ENCODE data around the gene PRUNE1.

The PRUNE1 gene

GRCh38 chr1:151009674-151010345 lies 1.6 kb downstream of the PRUNE1 start:
- Histone ChIP-seq H3K4me3 (ENCODE audit: low read depth in 1 of 2, low read length in 2 of 2) (peak overlapping the region in 1 of 2 donors; percentile 98), H3K9ac (ENCODE audit: low read length) (no peak overlapping the region), H3K36me3 (ENCODE audit: insufficient read depth, low read length) (peaks cover 3% of the 10 kb centered on the region), H3K27ac (ENCODE audit: low read depth, low read length) (no peak overlapping the region), H3K9me3 (ENCODE audit: low read length) (no peaks in the 10 kb centered on the region), H3K4me1 (ENCODE audit: insufficient read depth, low read length) (peaks cover 37% of the 10 kb centered on the region), H3K27me3 (ENCODE audit: control insufficient read depth in 1 of 2, insufficient read depth in 2 of 2, low read length in 2 of 2) (no peaks in the 10 kb centered on the region)

DNA sequence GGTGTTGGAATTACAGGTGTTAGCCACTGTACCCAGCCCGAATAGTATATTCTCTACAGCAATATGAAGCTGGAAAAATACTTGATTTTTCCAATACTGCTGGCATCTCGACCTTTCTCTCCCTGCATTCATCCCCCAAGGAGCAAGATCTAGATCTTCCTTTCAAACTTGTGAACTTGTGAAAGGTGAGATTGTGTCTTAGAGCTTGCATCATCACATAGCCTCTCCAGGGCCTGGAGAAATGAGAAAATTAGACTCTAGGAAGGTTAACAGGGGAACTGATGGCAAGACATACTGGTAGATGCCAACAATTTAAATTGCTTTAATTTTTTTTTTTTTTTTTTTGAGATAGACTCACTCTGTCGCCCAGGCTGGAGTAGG lies 2.1 kb downstream of the PRUNE1 start:
- Histone ChIP-seq H3K4me3 (ENCODE audit: low read depth in 1 of 2, low read length in 2 of 2) (no peak overlapping the region), H3K36me3 (ENCODE audit: insufficient read depth, low read length) (peaks cover 3% of the 10 kb centered on the region), H3K27ac (ENCODE audit: low read depth, low read length) (no peak overlapping the region), H3K27me3 (ENCODE audit: control insufficient read depth in 1 of 2, insufficient read depth in 2 of 2, low read length in 2 of 2) (no peaks in the 10 kb centered on the region), H3K4me1 (ENCODE audit: insufficient read depth, low read length) (peaks cover 37% of the 10 kb centered on the region), H3K9ac (ENCODE audit: low read length) (no peak overlapping the region), H3K9me3 (ENCODE audit: low read length) (no peaks in the 10 kb centered on the region)

GRCh38 chr1:151011154-151011850 lies 3.1 kb downstream of the PRUNE1 start:
- Histone ChIP-seq H3K4me1 (ENCODE audit: insufficient read depth, low read length) (peaks cover 37% of the 10 kb centered on the region), H3K9ac (ENCODE audit: low read length) (no peak overlapping the region), H3K4me3 (ENCODE audit: low read depth in 1 of 2, low read length in 2 of 2) (no peak overlapping the region), H3K27me3 (ENCODE audit: control insufficient read depth in 1 of 2, insufficient read depth in 2 of 2, low read length in 2 of 2) (no peaks in the 10 kb centered on the region), H3K9me3 (ENCODE audit: low read length) (no peaks in the 10 kb centered on the region), H3K27ac (ENCODE audit: low read depth, low read length) (no peak overlapping the region), H3K36me3 (ENCODE audit: insufficient read depth, low read length) (peaks cover 3% of the 10 kb centered on the region)

DNA sequence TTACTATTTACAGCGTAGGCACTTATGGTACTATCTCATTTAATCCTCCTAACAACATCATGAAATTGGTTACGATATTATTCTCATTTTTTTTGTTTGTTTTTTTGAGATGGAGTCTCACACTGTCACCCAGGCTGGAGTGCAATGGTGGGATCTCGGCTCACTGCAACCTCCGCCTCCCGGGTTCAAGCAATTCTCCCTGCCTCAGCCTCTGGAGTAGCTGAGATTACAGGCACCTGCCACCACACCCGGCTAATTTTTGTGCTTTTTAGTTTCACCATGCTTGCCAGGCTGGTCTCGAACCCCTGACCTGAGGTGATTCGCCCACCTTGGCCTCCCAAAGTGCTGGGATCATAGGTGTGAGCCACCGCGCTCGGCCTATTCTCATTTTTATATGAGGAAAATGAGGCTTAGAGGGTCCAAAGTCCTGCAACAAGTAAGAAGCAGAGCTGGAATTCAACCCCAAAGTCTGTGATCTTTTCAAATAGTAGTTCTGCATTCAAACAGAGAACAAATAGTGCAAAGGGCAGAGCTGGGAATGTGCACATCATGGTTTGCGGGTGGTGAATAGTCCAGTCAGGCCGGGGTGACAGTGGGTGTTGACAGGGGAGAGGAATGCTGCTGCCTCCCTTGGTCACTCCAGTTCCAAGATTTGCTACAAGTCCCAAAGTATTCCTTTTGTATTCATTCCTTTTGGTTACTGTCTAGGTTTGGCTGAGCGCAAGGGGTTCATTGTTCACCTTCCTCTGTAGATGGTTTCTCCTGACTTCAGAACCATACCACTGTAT lies 4.6 kb downstream of the PRUNE1 start:
- H3K4me1 ChIP-seq (ENCODE audit: insufficient read depth, low read length): peaks cover 25% of the 10 kb centered on the region
- H3K36me3 ChIP-seq (ENCODE audit: insufficient read depth, low read length): peaks cover 5% of the 10 kb centered on the region
- no peak overlapping the region for H3K9ac ChIP-seq (ENCODE audit: low read length)
- H3K4me3 ChIP-seq (ENCODE audit: low read depth in 1 of 2, low read length in 2 of 2): no peak overlapping the region
- H3K9me3 ChIP-seq (ENCODE audit: low read length): no peaks in the 10 kb centered on the region
- H3K27ac ChIP-seq (ENCODE audit: low read depth, low read length): peak overlapping the region; percentile 70
- no peaks in the 10 kb centered on the region for H3K27me3 ChIP-seq (ENCODE audit: control insufficient read depth in 1 of 2, insufficient read depth in 2 of 2, low read length in 2 of 2)

GRCh38 chr1:151013518-151013917 lies 5.3 kb downstream of the PRUNE1 start:
- Histone ChIP-seq H3K27me3 (ENCODE audit: control insufficient read depth in 1 of 2, insufficient read depth in 2 of 2, low read length in 2 of 2) (no peaks in the 10 kb centered on the region), H3K4me1 (ENCODE audit: insufficient read depth, low read length) (peaks cover 24% of the 10 kb centered on the region), H3K36me3 (ENCODE audit: insufficient read depth, low read length) (peaks cover 7% of the 10 kb centered on the region), H3K9me3 (ENCODE audit: low read length) (no peaks in the 10 kb centered on the region), H3K27ac (ENCODE audit: low read depth, low read length) (peak overlapping the region; percentile 70), H3K4me3 (ENCODE audit: low read depth in 1 of 2, low read length in 2 of 2) (no peak overlapping the region), H3K9ac (ENCODE audit: low read length) (no peak overlapping the region)

DNA sequence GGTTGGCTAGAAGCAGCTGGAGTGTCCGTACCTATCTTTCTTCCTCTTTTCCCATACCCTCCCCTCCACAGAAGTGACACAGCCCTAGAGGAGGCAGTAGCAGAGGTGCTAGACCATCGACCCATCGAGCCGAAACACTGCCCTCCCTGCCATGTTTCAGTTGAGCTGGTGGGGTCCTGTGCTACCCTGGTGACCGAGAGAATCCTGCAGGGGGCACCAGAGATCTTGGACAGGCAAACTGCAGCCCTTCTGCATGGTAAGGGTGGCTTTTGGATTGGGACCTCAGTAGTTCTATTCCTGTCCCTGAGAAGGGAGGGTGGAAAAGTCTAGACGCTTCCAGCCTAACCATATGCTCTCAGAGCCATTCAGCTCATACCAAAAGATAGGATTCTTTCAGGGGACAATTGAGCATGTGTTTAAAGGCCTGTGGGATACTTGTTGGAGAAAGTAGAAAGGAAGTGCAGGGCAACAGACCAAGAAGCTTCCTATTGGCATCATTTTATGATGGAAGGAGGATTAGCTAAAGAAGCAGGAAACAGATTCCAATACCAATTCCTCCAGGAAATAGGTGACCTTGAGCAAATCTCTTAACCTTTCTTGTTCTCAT lies 16.4 kb downstream of the PRUNE1 start:
- Histone ChIP-seq H3K27me3 (ENCODE audit: control insufficient read depth in 1 of 2, insufficient read depth in 2 of 2, low read length in 2 of 2) (no peaks in the 10 kb centered on the region), H3K4me3 (ENCODE audit: low read depth in 1 of 2, low read length in 2 of 2) (no peak overlapping the region), H3K9me3 (ENCODE audit: low read length) (no peaks in the 10 kb centered on the region), H3K36me3 (ENCODE audit: insufficient read depth, low read length) (peaks cover 30% of the 10 kb centered on the region), H3K9ac (ENCODE audit: low read length) (no peak overlapping the region), H3K4me1 (ENCODE audit: insufficient read depth, low read length) (peaks cover 8% of the 10 kb centered on the region), H3K27ac (ENCODE audit: low read depth, low read length) (no peak overlapping the region)

GRCh38 chr1:151026460-151026859 lies 18.2 kb downstream of the PRUNE1 start:
- Histone ChIP-seq H3K27ac (ENCODE audit: low read depth, low read length) (no peak overlapping the region), H3K4me1 (ENCODE audit: insufficient read depth, low read length) (peaks cover 8% of the 10 kb centered on the region), H3K9ac (ENCODE audit: low read length) (no peak overlapping the region), H3K9me3 (ENCODE audit: low read length) (no peaks in the 10 kb centered on the region), H3K4me3 (ENCODE audit: low read depth in 1 of 2, low read length in 2 of 2) (no peak overlapping the region), H3K27me3 (ENCODE audit: control insufficient read depth in 1 of 2, insufficient read depth in 2 of 2, low read length in 2 of 2) (no peaks in the 10 kb centered on the region), H3K36me3 (ENCODE audit: insufficient read depth, low read length) (peaks cover 39% of the 10 kb centered on the region)

- Histone ChIP-seq H3K4me1 (ENCODE audit: insufficient read depth, low read length) (no peaks in the 10 kb centered on the region), H3K27ac (ENCODE audit: low read depth, low read length) (no peak overlapping the region), H3K4me3 (ENCODE audit: low read depth in 1 of 2, low read length in 2 of 2) (no peak overlapping the region), H3K9ac (ENCODE audit: low read length) (no peak overlapping the region), H3K27me3 (ENCODE audit: control insufficient read depth in 1 of 2, insufficient read depth in 2 of 2, low read length in 2 of 2) (no peaks in the 10 kb centered on the region), H3K36me3 (ENCODE audit: insufficient read depth, low read length) (peaks cover 43% of the 10 kb centered on the region), H3K9me3 (ENCODE audit: low read length) (no peaks in the 10 kb centered on the region)
These were observed 23.9 kb downstream of the PRUNE1 start for GRCh38 chr1:151032164-151032563.

DNA sequence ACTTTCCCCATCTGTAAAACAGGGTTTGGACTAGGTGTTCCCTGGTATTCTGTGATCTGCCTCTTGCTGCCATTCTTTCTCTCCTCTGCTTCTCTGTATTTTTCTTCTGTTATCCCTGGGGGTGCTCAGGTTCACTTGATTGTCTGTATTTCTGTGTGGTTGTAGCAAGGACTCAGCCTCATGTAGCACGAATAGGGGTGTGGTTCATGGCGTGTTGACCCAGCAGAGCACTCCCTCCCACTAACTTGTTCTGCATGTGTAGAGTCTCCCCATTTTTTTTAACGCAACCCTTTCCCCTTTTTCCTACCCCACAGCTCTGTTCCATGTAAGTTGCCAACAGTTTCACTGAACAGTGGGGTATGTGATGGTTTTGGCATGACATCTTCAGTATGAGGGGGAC lies 26.9 kb downstream of the PRUNE1 start:
- no peak overlapping the region for H3K9ac ChIP-seq (ENCODE audit: low read length)
- no peaks in the 10 kb centered on the region for H3K9me3 ChIP-seq (ENCODE audit: low read length)
- H3K4me1 ChIP-seq (ENCODE audit: insufficient read depth, low read length): no peaks in the 10 kb centered on the region
- peaks cover 25% of the 10 kb centered on the region for H3K36me3 ChIP-seq (ENCODE audit: insufficient read depth, low read length)
- H3K27ac ChIP-seq (ENCODE audit: low read depth, low read length): no peak overlapping the region
- H3K4me3 ChIP-seq (ENCODE audit: low read depth in 1 of 2, low read length in 2 of 2): no peak overlapping the region
- H3K27me3 ChIP-seq (ENCODE audit: control insufficient read depth in 1 of 2, insufficient read depth in 2 of 2, low read length in 2 of 2): no peaks in the 10 kb centered on the region

DNA sequence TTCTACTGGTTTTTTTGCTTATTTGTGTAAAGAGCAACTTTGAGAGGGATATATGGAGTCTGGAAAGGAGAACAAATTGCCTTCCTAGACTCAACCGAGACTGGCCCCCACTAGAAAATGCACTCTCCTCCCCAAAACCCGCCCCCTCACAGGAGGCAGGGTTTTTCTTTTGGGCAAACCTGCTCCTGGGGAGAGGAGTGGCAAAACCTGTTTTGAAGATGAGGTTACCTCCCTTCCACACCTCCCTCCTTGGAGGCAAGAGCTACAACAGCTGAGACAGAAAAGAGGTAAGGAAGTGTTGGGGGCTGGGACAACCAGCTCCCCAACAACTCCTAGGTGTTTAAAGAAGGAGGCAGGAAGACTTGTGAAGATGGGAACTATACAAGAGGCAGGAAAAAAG lies 28.1 kb downstream of the PRUNE1 start, which contains the start of gene BNIPL:
TSS of gene BNIPL (plus strand) at position 231 of the 400 bp plus-strand sequence. CDS start at position 371, 140 bp downstream.
- no peaks in the 10 kb centered on the region for H3K9me3 ChIP-seq (ENCODE audit: low read length)
- no peaks in the 10 kb centered on the region for H3K4me1 ChIP-seq (ENCODE audit: insufficient read depth, low read length)
- H3K27me3 ChIP-seq (ENCODE audit: control insufficient read depth in 1 of 2, insufficient read depth in 2 of 2, low read length in 2 of 2): no peaks in the 10 kb centered on the region
- no peak within 1 kb of the TSS for H3K27ac ChIP-seq (ENCODE audit: low read depth, low read length)
- H3K4me3 ChIP-seq (ENCODE audit: low read depth in 1 of 2, low read length in 2 of 2): no peak within 1 kb of the TSS
- peaks cover 17% of the 10 kb centered on the region for H3K36me3 ChIP-seq (ENCODE audit: insufficient read depth, low read length)
- no peak within 1 kb of the TSS for H3K9ac ChIP-seq (ENCODE audit: low read length)

DNA sequence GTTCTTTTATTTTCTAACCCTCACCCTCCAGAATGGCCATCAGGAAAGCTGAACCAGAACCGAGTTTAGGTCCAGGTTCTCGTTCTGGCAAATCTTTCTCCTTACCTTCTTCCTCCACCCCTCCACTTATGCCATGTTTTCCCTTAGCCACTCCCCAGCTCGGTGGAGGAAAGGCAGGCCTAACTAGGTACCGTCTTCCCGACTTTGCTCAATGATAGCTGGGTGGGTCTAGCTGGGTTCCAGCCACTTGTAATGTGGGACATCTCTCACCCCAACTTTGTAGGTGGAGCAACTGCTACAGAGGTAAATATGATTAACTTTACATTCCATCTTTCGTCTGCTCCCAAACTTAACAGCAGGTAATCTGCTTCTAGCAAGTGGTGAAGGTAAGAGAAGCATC lies 28.8 kb downstream of the PRUNE1 start:
- H3K36me3 ChIP-seq (ENCODE audit: insufficient read depth, low read length): peaks cover 17% of the 10 kb centered on the region
- no peak overlapping the region for H3K4me3 ChIP-seq (ENCODE audit: low read depth in 1 of 2, low read length in 2 of 2)
- H3K27ac ChIP-seq (ENCODE audit: low read depth, low read length): no peak overlapping the region
- H3K9me3 ChIP-seq (ENCODE audit: low read length): no peaks in the 10 kb centered on the region
- no peaks in the 10 kb centered on the region for H3K27me3 ChIP-seq (ENCODE audit: control insufficient read depth in 1 of 2, insufficient read depth in 2 of 2, low read length in 2 of 2)
- no peak overlapping the region for H3K9ac ChIP-seq (ENCODE audit: low read length)
- no peaks in the 10 kb centered on the region for H3K4me1 ChIP-seq (ENCODE audit: insufficient read depth, low read length)
